ENCODE data around the gene CBLB.

Gene CBLB

GRCh38 chr3:105869861-105870755 lies 1.3 kb upstream of the CBLB start:
- no peak for DNase-seq

GRCh38 chr3:105869531-105869833 lies 670 bp upstream of the CBLB start:
- no peak for DNase-seq

GRCh38 chr3:105868431-105868741 lies 426 bp downstream of the CBLB start:
- no peak for DNase-seq

- no peak for DNase-seq
These were observed 941 bp downstream of the CBLB start for GRCh38 chr3:105867712-105868430.

GRCh38 chr3:105866656-105867653 lies 1.9 kb downstream of the CBLB start:
- no peak for DNase-seq

- DNase-seq, result no peak
These were observed 2.9 kb downstream of the CBLB start for GRCh38 chr3:105865867-105866350.

- no peak for DNase-seq
These were observed 3.7 kb downstream of the CBLB start for GRCh38 chr3:105865016-105865623.

GRCh38 chr3:105864212-105864611 lies 4.6 kb downstream of the CBLB start:
- no peak for DNase-seq

- DNase-seq, result no peak
These were observed 5.2 kb downstream of the CBLB start for GRCh38 chr3:105863608-105864007.

- DNase-seq, result no peak
These were observed 6.6 kb downstream of the CBLB start for GRCh38 chr3:105862217-105862616.

- DNase-seq, result no peak
These were observed 8.2 kb downstream of the CBLB start for GRCh38 chr3:105860641-105861040.

- DNase-seq, result no peak
These were observed 10.8 kb downstream of the CBLB start for GRCh38 chr3:105858017-105858416.

GRCh38 chr3:105857601-105858000 lies 11.2 kb downstream of the CBLB start:
- no peak for DNase-seq

GRCh38 chr3:105856605-105857004 lies 12.2 kb downstream of the CBLB start:
- no peak for DNase-seq

- no peak for DNase-seq
These were observed 14.9 kb downstream of the CBLB start for GRCh38 chr3:105853801-105854432.

- DNase-seq, result no peak
These were observed 17.2 kb downstream of the CBLB start for GRCh38 chr3:105851582-105851981.

- no peak for DNase-seq
These were observed 17.6 kb downstream of the CBLB start for GRCh38 chr3:105851176-105851575.

GRCh38 chr3:105850593-105850992 lies 18.2 kb downstream of the CBLB start:
- no peak for DNase-seq

GRCh38 chr3:105848821-105849220 lies 20.0 kb downstream of the CBLB start:
- no peak for DNase-seq

GRCh38 chr3:105847865-105848264 lies 20.9 kb downstream of the CBLB start:
- DNase-seq, result no peak

GRCh38 chr3:105847452-105847851 lies 21.4 kb downstream of the CBLB start:
- DNase-seq, result no peak

GRCh38 chr3:105846809-105847208 lies 22.0 kb downstream of the CBLB start:
- no peak for DNase-seq

All from NCI-H187 treated with DMSO at 0.1 percent for 48 hours (cell line).